Measurements from ENCODE around the gene AUTS2. TPM values are rescaled to one million over a fixed set of nuclear protein-coding genes. Genes with fewer than 3 reads are reported as not detected.

AUTS2 gene
- total and polyA plus RNA-seq, 9 of the 15 experiments (the other 6 are each of a cell fraction or from before 2014, with no cell fraction given), result 0.58 TPM; not detected in 8

- TF ChIP-seq HMGN3 (IDR thresholded peaks at IDR 0.05; ENCODE audit: borderline replicate concordance, extremely low read depth, insufficient read length, low read depth, low read length), result peak; percentile 82
Measured at GRCh38 chr7:70568674-70569334, 970.5 kb downstream of the AUTS2 start (continued).

DNA sequence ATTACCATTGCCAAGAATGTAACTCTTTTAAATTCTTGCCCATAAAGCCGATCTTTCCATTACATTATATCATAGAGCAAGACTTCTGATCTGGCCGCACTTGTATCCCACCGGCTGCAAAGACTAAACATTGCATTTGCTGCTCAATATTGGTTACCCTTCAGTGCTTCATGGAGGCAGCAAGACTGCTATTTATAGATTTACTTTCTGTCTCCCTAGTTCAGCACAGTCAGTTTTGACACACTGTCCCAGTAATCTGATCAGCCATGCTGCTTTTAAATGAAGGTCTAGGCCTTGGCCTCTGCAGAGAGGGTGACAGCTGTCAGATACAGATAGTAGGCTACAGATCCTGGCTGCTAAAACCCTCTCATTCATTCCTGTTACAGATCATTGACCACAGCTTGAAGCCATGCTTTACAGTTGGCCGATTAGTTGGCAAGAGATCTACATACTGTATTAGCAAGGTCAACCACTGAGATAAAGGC lies 971.1 kb downstream of the AUTS2 start:
- H3K27me3 ChIP-seq (ENCODE audit: control insufficient read depth in 2 of 2, insufficient read depth in 2 of 2, low read length in 2 of 2), result no peaks in the 10 kb centered on the region; a peak in 1 of 5 replicates
- in situ Hi-C loops (cut with MboI), result no loop called here
- peak overlapping the region; percentile 38; the same call in 1 of the 2 replicates for H3K4me2 ChIP-seq (ENCODE audit: insufficient read depth, low read length)
- no peak overlapping the region for H2AFZ ChIP-seq (ENCODE audit: low read depth, low read length)
- intact Hi-C loops (cut with micrococcal nuclease), result no loop called here
- no TSS peak for BruUV-seq (replicated peaks)
- no peaks in the 10 kb centered on the region for H3K79me2 ChIP-seq (ENCODE audit: control insufficient read depth, insufficient read depth, low read length)
- ATAC-seq (peak; percentile 95), DNase-seq (ENCODE audit: extremely low read depth in 1 of 4, low spot score in 3 of 4) (peak; percentile 41 to 81 (median 64)), FAIRE-seq (peak; percentile 94)
- peak overlapping the region; percentile 48 for H3K27ac ChIP-seq (ENCODE audit: extremely low read depth, low read depth, low read length)
- H3K4me3 ChIP-seq, result no peak overlapping the region
- H3K9me3 ChIP-seq (replicated peaks; ENCODE audit: control insufficient read depth, insufficient read depth, low read depth, low read length), result no peaks in the 10 kb centered on the region
- WGBS (ENCODE audit: insufficient coverage, low coverage, missing lambda C conversion rate), result 0% methylated on average over 4 of the region's 4 CpGs
- ChIA-PET CTCF (ENCODE audit: low intra/inter-chr PET ratio) (no interaction called here), POLR2A (interaction anchor here (0.5 to 1.7 kb wide), 2 partner anchors 11 to 20 kb away, joined by 3 to 4 read pairs; no protein-coding TSS in a partner anchor)
- peaks cover 5% of the 10 kb centered on the region; the same call in 1 of the 2 replicates for H4K20me1 ChIP-seq (replicated peaks; ENCODE audit: control insufficient read depth, insufficient read depth, low read length)
- H3K4me1 ChIP-seq (replicated peaks in 1 of 2; ENCODE audit: control insufficient read depth in 2 of 2, insufficient read depth in 2 of 2, low read length in 2 of 2), result peaks cover 3 to 26% of the 10 kb centered on the region in 2 experiments; a peak in 3 of 5 replicates
- no peaks in the 10 kb centered on the region for H3K9me1 ChIP-seq (ENCODE audit: control insufficient read depth, insufficient read depth, low read length)
- H3K36me3 ChIP-seq (ENCODE audit: control insufficient read depth, insufficient read depth, low read length), result no peaks in the 10 kb centered on the region
- no peak overlapping the region for H3K9ac ChIP-seq (ENCODE audit: insufficient read depth in 1 of 2, low read depth in 2 of 2, low read length in 2 of 2)
- TF ChIP-seq ZNF175 (CRISPR knock-in tag; IDR thresholded peaks at IDR 0.05; ENCODE audit: low read depth) (peak; percentile 78), TRIM24 (IDR thresholded peaks at IDR 0.05) (peak; percentile 66 to 84), RBM15 (IDR thresholded peaks at IDR 0.05; ENCODE audit: insufficient read depth, low read length) (no peak), PML (IDR thresholded peaks at IDR 0.05; ENCODE audit: low read length) (peak; percentile 86), ZNF3 (CRISPR knock-in tag; IDR thresholded peaks at IDR 0.05) (no peak), FOXM1 (IDR thresholded peaks at IDR 0.05; ENCODE audit: low read depth) (peak; percentile 75), FOXM1 (CRISPR knock-in tag; IDR thresholded peaks at IDR 0.05; ENCODE audit: low read depth) (no peak), HDAC2 (IDR thresholded peaks at IDR 0.05) (peak; percentile 62; the same call in 1 of the 2 replicates), LEF1 (IDR thresholded peaks at IDR 0.05) (peak; percentile 47), BRCA1 (IDR thresholded peaks at IDR 0.05) (no peak), BRCA1 (CRISPR knock-in tag; IDR thresholded peaks at IDR 0.05) (no peak), CREB3 (tag; conservative IDR thresholded peaks at IDR 0.05; ENCODE audit: low read depth) (0 out of 2 replicates have a peak, but pooled peaks have one; percentile 47), STAT5A (IDR thresholded peaks at IDR 0.05; ENCODE audit: borderline replicate concordance, low read length) (peak; percentile 92), NCOR1 (IDR thresholded peaks at IDR 0.05) (peak; percentile 93), POLR2AphosphoS5 (IDR thresholded peaks at IDR 0.05; ENCODE audit: control insufficient read depth, insufficient read depth, low read depth, low read length) (peak; percentile 92), SNRNP70 (optimal IDR thresholded peaks at IDR 0.05; ENCODE audit: low read depth, low read length) (no peak), SMAD4 (CRISPR knock-in tag; conservative IDR thresholded peaks at IDR 0.05) (peak; percentile 91), NCOA1 (IDR thresholded peaks at IDR 0.05; ENCODE audit: low read depth) (peak; percentile 58; the same call in 1 of the 2 replicates), HDAC3 (IDR thresholded peaks at IDR 0.05; ENCODE audit: borderline replicate concordance, partially characterized antibody) (peak; percentile 87)
- TF ChIP-seq, protein P1, sequence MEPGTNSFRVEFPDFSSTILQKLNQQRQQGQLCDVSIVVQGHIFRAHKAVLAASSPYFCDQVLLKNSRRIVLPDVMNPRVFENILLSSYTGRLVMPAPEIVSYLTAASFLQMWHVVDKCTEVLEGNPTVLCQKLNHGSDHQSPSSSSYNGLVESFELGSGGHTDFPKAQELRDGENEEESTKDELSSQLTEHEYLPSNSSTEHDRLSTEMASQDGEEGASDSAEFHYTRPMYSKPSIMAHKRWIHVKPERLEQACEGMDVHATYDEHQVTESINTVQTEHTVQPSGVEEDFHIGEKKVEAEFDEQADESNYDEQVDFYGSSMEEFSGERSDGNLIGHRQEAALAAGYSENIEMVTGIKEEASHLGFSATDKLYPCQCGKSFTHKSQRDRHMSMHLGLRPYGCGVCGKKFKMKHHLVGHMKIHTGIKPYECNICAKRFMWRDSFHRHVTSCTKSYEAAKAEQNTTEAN (CRISPR knock-in tag; IDR thresholded peaks at IDR 0.05), result no peak
